Vagina (tissue), 2 donors: ENCODE measurements around the gene HP. TPM values are rescaled to one million over a fixed set of nuclear protein-coding genes. Genes with fewer than 3 reads are reported as not detected.
"Not testable (repeated sequence)": the region's sequence is repeated elsewhere in the genome, so short reads cannot be mapped to it uniquely, and the experiment has no call there.

ENCODE experiments used
- DNase-seq, 2 donors: peaks; one replicate each; pipeline ENCODE4 v3.0.0-alpha.2; 2017; ENCODE audit errors: extremely low spot score in 2 of 2
- H3K27ac ChIP-seq: fragments of 200-600 bp; sonication (generic); one replicate; pipeline ENCODE4 v1.5.1; 2019
- H3K27me3 ChIP-seq: fragments of 200-600 bp; sonication (generic); one replicate; pipeline ENCODE4 v1.5.1; 2019
- H3K36me3 ChIP-seq, 2 donors: fragments of 200-600 bp; sonication (generic); one replicate each; pipeline ENCODE4 v1.5.1; 2017 to 2019
- H3K4me1 ChIP-seq: fragments of 200-600 bp; sonication (generic); one replicate; pipeline ENCODE4 v1.5.1; 2019
- H3K4me3 ChIP-seq, 2 donors: fragments of 200-600 bp; sonication (generic); 1 replicate in 1 of 2; 2 replicates in 1 of 2; pipeline ENCODE4 v1.5.1; 2016 to 2019
- H3K9me3 ChIP-seq: fragments of 200-600 bp; sonication (generic); one replicate; pipeline ENCODE4 v1.5.1; 2019
- POLR2A ChIP-seq, 2 donors: fragments of 450-650 bp; IDR thresholded peaks; one replicate each; pipeline ENCODE4 v1.6.1; 2017; ENCODE audit warnings: antibody characterized with exemption in 2 of 2, mild to moderate bottlenecking in 2 of 2, moderate library complexity in 2 of 2
- POLR2AphosphoS5 ChIP-seq, 2 donors: sonication (generic); formaldehyde crosslinking; IDR thresholded peaks; one replicate each; pipeline ENCODE4 v1.9.0; 2017; ENCODE audit warnings: antibody characterized with exemption in 2 of 2, mild to moderate bottlenecking in 2 of 2, low read depth in 1 of 2; ENCODE audit not compliant: insufficient read depth in 1 of 2
- intact Hi-C: fragments of 100-400 bp; cut with DNase I; formaldehyde crosslinking; loops from one replicate; pipeline ENCODE4 v1.15.1; 2023
- total RNA-seq: library from RNA; depleted of rRNA; stranded (reverse); fragments of >200 nt; gene quantifications from one replicate; pipeline ENCODE4 v1.2.3, GENCODE V29; 2016
- TF ChIP-seq, protein P1 (sequence below), 3 experiments: fragments of 450-650 bp in 2 of 3; fragments of 200-600 bp in 1 of 3; sonication (generic) in 1 of 3; IDR thresholded peaks; one replicate each; pipeline ENCODE4 v1.5.1; 2017 to 2019; ENCODE audit warnings: antibody characterized with exemption in 3 of 3, mild to moderate bottlenecking in 2 of 3, moderate library complexity in 2 of 3

HP gene, protein sequence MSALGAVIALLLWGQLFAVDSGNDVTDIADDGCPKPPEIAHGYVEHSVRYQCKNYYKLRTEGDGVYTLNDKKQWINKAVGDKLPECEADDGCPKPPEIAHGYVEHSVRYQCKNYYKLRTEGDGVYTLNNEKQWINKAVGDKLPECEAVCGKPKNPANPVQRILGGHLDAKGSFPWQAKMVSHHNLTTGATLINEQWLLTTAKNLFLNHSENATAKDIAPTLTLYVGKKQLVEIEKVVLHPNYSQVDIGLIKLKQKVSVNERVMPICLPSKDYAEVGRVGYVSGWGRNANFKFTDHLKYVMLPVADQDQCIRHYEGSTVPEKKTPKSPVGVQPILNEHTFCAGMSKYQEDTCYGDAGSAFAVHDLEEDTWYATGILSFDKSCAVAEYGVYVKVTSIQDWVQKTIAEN
- 4.7 TPM for total RNA-seq

DNA sequence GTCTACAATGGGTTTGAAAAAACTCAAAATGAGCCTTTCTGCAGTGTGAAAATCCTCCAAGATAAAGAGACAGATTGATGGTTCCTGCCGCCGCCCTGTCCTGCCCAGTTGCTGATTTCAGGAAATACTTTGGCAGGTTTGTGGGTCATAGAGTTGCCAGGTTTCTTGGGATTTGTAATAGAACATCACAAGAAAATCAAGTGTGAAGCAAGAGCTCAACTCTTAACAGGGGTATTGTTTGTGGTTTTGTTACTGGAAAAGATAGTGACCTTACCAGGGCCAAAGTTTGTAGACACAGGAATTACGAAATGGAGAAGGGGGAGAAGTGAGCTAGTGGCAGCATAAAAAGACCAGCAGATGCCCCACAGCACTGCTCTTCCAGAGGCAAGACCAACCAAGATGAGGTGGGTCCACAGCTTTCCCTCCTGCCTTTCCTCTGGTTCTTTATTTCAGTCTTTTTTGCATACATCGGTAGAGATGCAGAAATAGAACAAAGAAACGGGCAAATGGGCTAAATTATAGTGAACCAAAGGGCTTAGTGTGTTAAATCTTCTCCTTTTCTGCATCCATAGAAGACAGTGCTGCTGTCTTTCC is at the start of gene HP:
TSS of gene HP (plus strand) at position 252 of the 594 bp plus-strand sequence. CDS start at position 400, 148 bp downstream.
- H3K27ac ChIP-seq, H3K4me3 ChIP-seq, H3K9me3 ChIP-seq, H3K4me1 ChIP-seq, DNase-seq, H3K36me3 ChIP-seq, H3K27me3 ChIP-seq, intact Hi-C loops: not testable (repeated sequence)

DNA sequence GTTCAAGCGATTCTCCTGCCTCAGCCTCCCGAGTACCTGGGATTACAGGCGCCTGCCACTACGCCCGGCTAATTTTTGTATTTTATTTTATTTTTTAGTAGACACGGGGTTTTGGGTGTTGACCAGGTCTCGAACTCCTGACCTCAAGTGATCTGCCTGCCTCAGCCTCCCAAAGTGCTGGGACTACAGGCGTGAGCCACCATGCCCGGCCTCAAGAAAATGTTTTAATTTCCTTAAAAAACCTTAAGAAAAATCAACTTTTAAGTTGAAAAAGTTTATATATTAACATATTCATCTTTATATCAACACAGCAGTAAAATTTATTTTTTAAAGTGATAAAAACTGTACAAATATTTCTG is 46.3 kb upstream of the HP start:
- DNase-seq, H3K27ac ChIP-seq, intact Hi-C loops, H3K27me3 ChIP-seq, H3K36me3 ChIP-seq, H3K9me3 ChIP-seq: not testable (repeated sequence)
- peaks cover 12% of the 10 kb centered on the region for H3K4me1 ChIP-seq
- peak overlapping the region; percentile 76 to 86 for H3K4me3 ChIP-seq

DNA sequence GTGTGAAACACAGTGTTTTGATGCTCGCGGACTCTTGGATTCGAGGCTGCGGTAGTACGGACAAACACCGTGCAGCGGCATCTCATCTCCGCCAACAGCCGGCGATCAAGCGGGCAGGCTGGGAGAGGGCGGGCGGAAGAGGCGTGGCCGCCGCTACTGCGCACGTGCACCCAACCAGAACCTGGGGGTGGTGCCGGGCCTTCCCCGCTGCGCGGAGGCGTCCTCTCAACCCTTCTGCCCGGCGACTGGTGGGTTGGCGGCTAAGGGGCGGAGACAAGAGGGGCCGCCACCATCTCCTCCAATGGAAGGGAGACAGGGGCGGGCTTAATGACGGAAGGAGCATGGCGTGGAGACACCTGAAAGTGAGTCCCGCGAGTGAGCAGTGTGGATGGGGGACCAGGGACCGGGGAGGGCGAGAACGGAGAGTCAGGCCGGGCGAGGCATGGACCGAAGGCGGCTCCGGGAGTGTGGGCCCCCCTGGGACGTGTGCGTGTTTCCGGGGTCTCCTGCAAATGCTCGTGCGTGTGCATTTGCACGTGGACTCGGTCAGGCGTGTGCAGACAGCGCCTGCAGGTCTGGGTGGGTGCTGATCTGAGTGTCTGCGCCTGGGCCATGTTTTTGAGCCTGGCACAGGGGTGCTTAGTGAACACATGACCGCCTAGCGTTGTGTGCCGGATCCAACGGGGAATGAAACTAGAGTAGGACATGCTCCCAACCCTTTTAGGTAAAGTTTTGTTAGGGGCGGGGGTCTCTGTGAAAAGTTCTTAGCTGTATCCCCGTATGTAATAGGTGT is 45.7 kb upstream of the HP start, which contains the start of gene DHODH:
TSS of gene DHODH (plus strand) at position 321 of the 793 bp plus-strand sequence. CDS start at position 342, 21 bp downstream.
- no peaks in the 10 kb centered on the region for H3K9me3 ChIP-seq
- TF ChIP-seq, protein P1, sequence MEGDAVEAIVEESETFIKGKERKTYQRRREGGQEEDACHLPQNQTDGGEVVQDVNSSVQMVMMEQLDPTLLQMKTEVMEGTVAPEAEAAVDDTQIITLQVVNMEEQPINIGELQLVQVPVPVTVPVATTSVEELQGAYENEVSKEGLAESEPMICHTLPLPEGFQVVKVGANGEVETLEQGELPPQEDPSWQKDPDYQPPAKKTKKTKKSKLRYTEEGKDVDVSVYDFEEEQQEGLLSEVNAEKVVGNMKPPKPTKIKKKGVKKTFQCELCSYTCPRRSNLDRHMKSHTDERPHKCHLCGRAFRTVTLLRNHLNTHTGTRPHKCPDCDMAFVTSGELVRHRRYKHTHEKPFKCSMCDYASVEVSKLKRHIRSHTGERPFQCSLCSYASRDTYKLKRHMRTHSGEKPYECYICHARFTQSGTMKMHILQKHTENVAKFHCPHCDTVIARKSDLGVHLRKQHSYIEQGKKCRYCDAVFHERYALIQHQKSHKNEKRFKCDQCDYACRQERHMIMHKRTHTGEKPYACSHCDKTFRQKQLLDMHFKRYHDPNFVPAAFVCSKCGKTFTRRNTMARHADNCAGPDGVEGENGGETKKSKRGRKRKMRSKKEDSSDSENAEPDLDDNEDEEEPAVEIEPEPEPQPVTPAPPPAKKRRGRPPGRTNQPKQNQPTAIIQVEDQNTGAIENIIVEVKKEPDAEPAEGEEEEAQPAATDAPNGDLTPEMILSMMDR (IDR thresholded peaks at IDR 0.05), result no peak
- TF ChIP-seq POLR2AphosphoS5 (IDR thresholded peaks at IDR 0.05; ENCODE audit: insufficient read depth in 1 of 2, low read depth in 1 of 2), result peak; percentile 76 to 96
- DNase-seq, result peak in 1 of 2 donors; percentile 97
- intact Hi-C loops, result no loop called here
- peaks cover 18% of the 10 kb centered on the region for H3K4me1 ChIP-seq
- H3K36me3 ChIP-seq, result peaks cover 0 to 3% of the 10 kb centered on the region in 2 donors
- H3K4me3 ChIP-seq, result peak within 1 kb of the TSS; percentile 76 to 86
- H3K27me3 ChIP-seq, result no peaks in the 10 kb centered on the region
- H3K27ac ChIP-seq, result no peak within 1 kb of the TSS

DNA sequence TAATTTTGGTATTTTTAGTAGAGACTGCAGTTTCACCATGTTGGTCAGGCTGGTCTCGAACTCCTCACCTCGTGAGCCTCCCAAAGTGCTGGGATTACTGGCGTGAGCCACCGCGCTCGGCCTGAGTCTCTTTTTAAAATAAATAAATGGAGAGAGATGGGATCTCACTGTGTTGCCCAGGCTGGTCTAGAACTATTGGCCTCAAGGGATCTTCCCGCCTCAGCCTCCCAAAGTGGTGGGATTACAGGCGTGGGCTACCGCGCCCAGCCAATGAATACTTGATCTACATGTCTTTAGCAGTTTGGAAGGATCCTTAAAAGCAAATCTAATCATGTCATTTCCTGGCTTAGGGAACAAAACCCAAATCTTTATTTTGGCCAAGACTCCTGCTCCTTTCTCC is 44.5 kb upstream of the HP start:
- H3K9me3 ChIP-seq, result no peaks in the 10 kb centered on the region
- H3K27ac ChIP-seq, result no peak overlapping the region
- H3K36me3 ChIP-seq, result peaks cover 0 to 3% of the 10 kb centered on the region in 2 donors
- no peak for DNase-seq
- peaks cover 24% of the 10 kb centered on the region for H3K4me1 ChIP-seq
- no peak for TF ChIP-seq POLR2AphosphoS5 (IDR thresholded peaks at IDR 0.05; ENCODE audit: insufficient read depth in 1 of 2, low read depth in 1 of 2)
- no peak for TF ChIP-seq POLR2A (IDR thresholded peaks at IDR 0.05)
- TF ChIP-seq, protein P1 (IDR thresholded peaks at IDR 0.05), result no peak
- no peaks in the 10 kb centered on the region for H3K27me3 ChIP-seq
- intact Hi-C loops, result no loop called here
- H3K4me3 ChIP-seq, result no peak overlapping the region

DNA sequence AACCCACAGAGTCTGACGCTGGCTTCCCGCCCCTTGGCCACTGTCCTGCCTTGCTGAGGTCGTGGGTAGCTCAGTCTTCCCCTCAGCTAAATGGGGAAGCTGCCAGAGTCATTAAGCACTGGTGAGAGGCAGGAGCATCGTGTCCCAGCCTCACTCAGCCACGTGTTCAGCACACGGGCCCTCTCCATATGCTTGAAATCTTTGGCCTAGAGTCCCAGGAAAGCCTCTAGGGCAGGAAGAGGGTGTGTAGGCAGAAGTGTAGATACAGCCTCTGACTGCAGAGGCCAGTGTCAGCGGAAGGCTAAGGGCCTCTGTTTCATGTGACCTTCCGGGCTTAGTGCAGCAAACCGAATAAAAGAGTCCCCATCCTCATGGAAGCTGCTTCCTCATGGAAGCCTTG is 41.7 kb upstream of the HP start:
- intact Hi-C loops, result no loop called here
- DNase-seq, result no peak
- no peaks in the 10 kb centered on the region for H3K9me3 ChIP-seq
- H3K4me1 ChIP-seq, result peaks cover 24% of the 10 kb centered on the region
- TF ChIP-seq, protein P1 (IDR thresholded peaks at IDR 0.05), result no peak
- no peak for TF ChIP-seq POLR2AphosphoS5 (IDR thresholded peaks at IDR 0.05; ENCODE audit: insufficient read depth in 1 of 2, low read depth in 1 of 2)
- no peak for TF ChIP-seq POLR2A (IDR thresholded peaks at IDR 0.05)
- no peaks in the 10 kb centered on the region for H3K27me3 ChIP-seq
- H3K4me3 ChIP-seq, result no peak overlapping the region
- H3K36me3 ChIP-seq, result peaks cover 0 to 3% of the 10 kb centered on the region in 2 donors
- H3K27ac ChIP-seq, result no peak overlapping the region
